PC-9 (cell line): ENCODE results near the gene TMC8. TPM values are rescaled to one million over a fixed set of nuclear protein-coding genes. Genes with fewer than 3 reads are reported as not detected.
"Not testable (repeated sequence)": the region's sequence is repeated elsewhere in the genome, so short reads cannot be mapped to it uniquely, and the experiment has no call there.

Experiments used
- BruUV-seq: library from RNA; stranded (reverse); fragments of 400-500 nt; replicated peaks from 2 replicates; lab custom pipeline; 2021; lab: Mats Ljungman, UMichigan
- CTCF ChIA-PET: fragments of 300-600 bp; sonication (Branson Sonifier 250); formaldehyde crosslinking; loops from one replicate; lab custom pipeline; 2022; ENCODE audit warnings: antibody characterized with exemption; lab: Charles Lee
- POLR2A ChIA-PET: fragments of 300-600 bp; sonication (Branson Sonifier 250); formaldehyde crosslinking; loops from one replicate; lab custom pipeline; 2022; ENCODE audit warnings: antibody characterized with exemption; ENCODE audit not compliant: unreplicated experiment; lab: Charles Lee
- DNase-seq, 2 experiments: peaks; one replicate each; pipeline versions ENCODE4 v3.0.0 to v3.0.0-alpha.2; 2015 to 2022; ENCODE audit warnings: mixed read lengths in 1 of 2
- H2AFZ ChIP-seq: fragments of 200-600 bp; sonication (generic); 2 replicates; pipeline ENCODE4 v1.8.1; 2017; ENCODE audit warnings: antibody characterized with exemption
- H3F3A ChIP-seq: fragments of 200-600 bp; sonication (generic); 2 replicates; pipeline ENCODE4 v1.8.1; 2017; ENCODE audit warnings: antibody characterized with exemption, mild to moderate bottlenecking, low read depth; ENCODE audit not compliant: insufficient read depth
- H3K27ac ChIP-seq: fragments of 200-600 bp; sonication (generic); 2 replicates; pipeline ENCODE4 v1.6.1; 2016; ENCODE audit warnings: mixed run types
- H3K27me3 ChIP-seq: fragments of 200-600 bp; sonication (generic); 2 replicates; pipeline ENCODE4 v1.6.1; 2016; ENCODE audit warnings: low read depth, mixed run types; ENCODE audit not compliant: insufficient read depth
- H3K36me3 ChIP-seq: fragments of 200-600 bp; sonication (generic); 2 replicates; pipeline ENCODE4 v1.6.1; 2016; ENCODE audit warnings: low read depth, mixed run types
- H3K4me1 ChIP-seq: fragments of 200-600 bp; sonication (generic); replicated peaks from 2 replicates; pipeline ENCODE4 v1.6.1; 2016; ENCODE audit warnings: mixed run types; ENCODE audit not compliant: insufficient read depth
- H3K4me2 ChIP-seq: fragments of 200-600 bp; sonication (generic); 2 replicates; pipeline ENCODE4 v1.6.1; 2017; ENCODE audit warnings: mixed run types
- H3K4me3 ChIP-seq: fragments of 200-600 bp; sonication (generic); 2 replicates; pipeline ENCODE4 v1.6.1; 2016; ENCODE audit warnings: mixed run types
- H3K79me2 ChIP-seq: fragments of 200-600 bp; sonication (generic); 2 replicates; pipeline ENCODE4 v1.6.1; 2017; ENCODE audit warnings: low read depth, mixed run types
- H3K9me2 ChIP-seq: fragments of 200-600 bp; sonication (generic); 2 replicates; pipeline ENCODE4 v1.8.1; 2017; ENCODE audit warnings: mild to moderate bottlenecking; ENCODE audit not compliant: insufficient read depth
- H3K9me3 ChIP-seq: fragments of 200-600 bp; sonication (generic); 2 replicates; pipeline ENCODE4 v1.8.1; 2016; ENCODE audit warnings: low read depth; ENCODE audit not compliant: insufficient read depth
- H4K20me1 ChIP-seq: fragments of 200-600 bp; sonication (generic); 2 replicates; pipeline ENCODE4 v1.8.1; 2017; ENCODE audit not compliant: insufficient read depth
- CTCF ChIP-seq: fragments of 200-600 bp; sonication (generic); conservative IDR thresholded peaks from 2 replicates; pipeline ENCODE4 v1.6.1; 2017; ENCODE audit warnings: mixed run types, antibody characterized with exemption, mild to moderate bottlenecking, moderate library complexity
- EZH2 ChIP-seq: fragments of 200-600 bp; sonication (generic); IDR thresholded peaks from 2 replicates; pipeline ENCODE4 v1.8.0; 2017; ENCODE audit warnings: antibody characterized with exemption, low read depth
- intact Hi-C: fragments of 100-400 bp; cut with micrococcal nuclease; formaldehyde crosslinking; loops from one replicate; pipeline ENCODE4 v1.10.0; 2022; ENCODE audit not compliant: unreplicated experiment
- total RNA-seq: library from RNA; stranded (reverse); gene quantifications from 2 replicates; pipeline ENCODE4 v1.2.3, GENCODE V29; 2021

The TMC8 gene
- total RNA-seq, 1 experiment from 2014 or later: 1.9 TPM

GRCh38 chr17:78114831-78115723, 15.5 kb upstream of the TMC8 start:
- H3K4me3 ChIP-seq: no peak overlapping the region
- CTCF ChIA-PET: no interaction called here
- TF ChIP-seq EZH2 (no peak), CTCF (no peak)

GRCh38 chr17:78115803-78116202, 14.8 kb upstream of the TMC8 start:
- H3K27me3 ChIP-seq, DNase-seq, H3K79me2 ChIP-seq, POLR2A ChIA-PET, H3K27ac ChIP-seq, H3K9me2 ChIP-seq, H3K4me3 ChIP-seq, intact Hi-C loops, H3F3A ChIP-seq, CTCF ChIA-PET, H3K9me3 ChIP-seq, BruUV-seq, H2AFZ ChIP-seq, H3K4me1 ChIP-seq, H3K36me3 ChIP-seq, H3K4me2 ChIP-seq, H4K20me1 ChIP-seq: not testable (repeated sequence)

More at GRCh38 chr17:78114831-78115723, 15.5 kb upstream of the TMC8 start:
- Histone ChIP-seq H3F3A (no peaks in the 10 kb centered on the region), H3K9me3 (no peaks in the 10 kb centered on the region), H4K20me1 (no peaks in the 10 kb centered on the region), H3K9me2 (no peaks in the 10 kb centered on the region), H3K27me3 (no peaks in the 10 kb centered on the region), H3K79me2 (no peaks in the 10 kb centered on the region), H3K36me3 (no peaks in the 10 kb centered on the region), H3K4me1 (no peaks in the 10 kb centered on the region), H3K4me2 (no peak overlapping the region), H2AFZ (no peak overlapping the region), H3K27ac (no peak overlapping the region)
- DNase-seq: no peak
- POLR2A ChIA-PET: no interaction called here
- BruUV-seq: no TSS peak
- intact Hi-C loops: no loop called here

GRCh38 chr17:78116411-78116810, 14.2 kb upstream of the TMC8 start:
- no peak for DNase-seq
- intact Hi-C loops: no loop called here
- POLR2A ChIA-PET: no interaction called here
- H3K9me2 ChIP-seq: no peaks in the 10 kb centered on the region
- H3K9me3 ChIP-seq: no peaks in the 10 kb centered on the region
- no peak overlapping the region for H3K4me3 ChIP-seq
- TF ChIP-seq EZH2 (no peak), CTCF (no peak)
- H3K36me3 ChIP-seq: no peaks in the 10 kb centered on the region
- H4K20me1 ChIP-seq: no peaks in the 10 kb centered on the region
- BruUV-seq: no TSS peak
- H2AFZ ChIP-seq: no peak overlapping the region
- CTCF ChIA-PET: no interaction called here
- no peaks in the 10 kb centered on the region for H3F3A ChIP-seq
- no peaks in the 10 kb centered on the region for H3K27me3 ChIP-seq
- no peaks in the 10 kb centered on the region for H3K79me2 ChIP-seq
- H3K4me2 ChIP-seq: no peak overlapping the region
- H3K4me1 ChIP-seq: no peaks in the 10 kb centered on the region
- H3K27ac ChIP-seq: no peak overlapping the region
